NT2/D1 (cell line): ENCODE results near the gene TMEM156.

Experiments
- YY1 ChIP-seq: IDR thresholded peaks from 2 replicates; pipeline ENCODE4 v1.6.1; 2011; ENCODE audit not compliant: insufficient read length, insufficient read depth
- ZNF274 ChIP-seq: IDR thresholded peaks from 2 replicates; pipeline ENCODE4 v1.6.1; 2011; ENCODE audit warnings: mild to moderate bottlenecking, low read depth, low read length

- TF ChIP-seq ZNF274 = no peak
- TF ChIP-seq YY1 = no peak
These were observed 91.7 kb downstream of the TMEM156 start for GRCh38 chr4:38940476-38940875.
